Germinal center (tissue), 1 donor: Measurements from ENCODE around the gene EFHC1.

Experiments used
- DNase-seq: peaks from one replicate; pipeline ENCODE4 v3.0.0; 2012; ENCODE audit warnings: mixed read lengths, low spot score

EFHC1 gene

GRCh38 chr6:52518279-52518945 is 98.3 kb downstream of the EFHC1 start:
- no peak for DNase-seq

- DNase-seq: no peak
These were observed 99.5 kb downstream of the EFHC1 start for GRCh38 chr6:52519618-52520017.

GRCh38 chr6:52522151-52522626 is 102.0 kb downstream of the EFHC1 start:
- DNase-seq: no peak

GRCh38 chr6:52522655-52523054 is 102.5 kb downstream of the EFHC1 start:
- DNase-seq: no peak

GRCh38 chr6:52523378-52524142 is 103.4 kb downstream of the EFHC1 start:
- DNase-seq: no peak

- DNase-seq: no peak
These were observed 104.8 kb downstream of the EFHC1 start for GRCh38 chr6:52524918-52525317.

- no peak for DNase-seq
These were observed 106.5 kb downstream of the EFHC1 start for GRCh38 chr6:52526634-52527033.

- no peak for DNase-seq
These were observed 107.3 kb downstream of the EFHC1 start for GRCh38 chr6:52527436-52527835.

- DNase-seq: no peak
These were observed 109.2 kb downstream of the EFHC1 start for GRCh38 chr6:52529311-52529710.

GRCh38 chr6:52530351-52530750 is 110.2 kb downstream of the EFHC1 start:
- no peak for DNase-seq

- no peak for DNase-seq
These were observed 111.3 kb downstream of the EFHC1 start for GRCh38 chr6:52531396-52531795.

- DNase-seq: no peak
These were observed 111.7 kb downstream of the EFHC1 start for GRCh38 chr6:52531834-52532233.

- no peak for DNase-seq
These were observed 112.3 kb downstream of the EFHC1 start for GRCh38 chr6:52532457-52532856.

- no peak for DNase-seq
These were observed 113.3 kb downstream of the EFHC1 start for GRCh38 chr6:52533491-52533890.

GRCh38 chr6:52534363-52534762 is 114.2 kb downstream of the EFHC1 start:
- no peak for DNase-seq

GRCh38 chr6:52534966-52535390 is 114.8 kb downstream of the EFHC1 start:
- no peak for DNase-seq

GRCh38 chr6:52535711-52536423 is 115.7 kb downstream of the EFHC1 start:
- DNase-seq: no peak

- no peak for DNase-seq
These were observed 116.3 kb downstream of the EFHC1 start for GRCh38 chr6:52536424-52536916.

- no peak for DNase-seq
These were observed 117.0 kb downstream of the EFHC1 start for GRCh38 chr6:52537001-52537753.

- DNase-seq: no peak
These were observed 118.2 kb downstream of the EFHC1 start for GRCh38 chr6:52538252-52538900.

GRCh38 chr6:52538901-52539354 is 118.8 kb downstream of the EFHC1 start:
- no peak for DNase-seq
